ENCODE data around the gene RPRM. TPM values are rescaled to one million over a fixed set of nuclear protein-coding genes. Genes with fewer than 3 reads are reported as not detected.

Gene RPRM
- total RNA-seq, 6 donors from 2014 or later, result 0.60 to 0.84 TPM; not detected in 4

GRCh38 chr2:153476491-153476815 lies 2.1 kb downstream of the RPRM start:
- no peak for DNase-seq
- TF ChIP-seq POLR2A (IDR thresholded peaks at IDR 0.05) (no peak), EP300 (IDR thresholded peaks at IDR 0.05) (no peak), POLR2AphosphoS5 (IDR thresholded peaks at IDR 0.05) (no peak), CTCF (IDR thresholded peaks at IDR 0.05) (no peak)
- peaks cover 0 to 21% (median 10%) of the 10 kb centered on the region in 4 donors for H3K27me3 ChIP-seq
- ATAC-seq (ENCODE audit: low FRiP score in 2 of 2), result no peak
- H3K4me1 ChIP-seq, result peaks cover 17 to 29% (median 24%) of the 10 kb centered on the region in 4 donors
- no peak overlapping the region for H3K4me3 ChIP-seq
- H3K9me3 ChIP-seq, result no peaks in the 10 kb centered on the region
- 7 to 12% methylated on average over 7 of the region's 7 CpGs for WGBS, 2 donors
- no peak overlapping the region for H3K27ac ChIP-seq
- H3K36me3 ChIP-seq, result no peaks in the 10 kb centered on the region

DNA sequence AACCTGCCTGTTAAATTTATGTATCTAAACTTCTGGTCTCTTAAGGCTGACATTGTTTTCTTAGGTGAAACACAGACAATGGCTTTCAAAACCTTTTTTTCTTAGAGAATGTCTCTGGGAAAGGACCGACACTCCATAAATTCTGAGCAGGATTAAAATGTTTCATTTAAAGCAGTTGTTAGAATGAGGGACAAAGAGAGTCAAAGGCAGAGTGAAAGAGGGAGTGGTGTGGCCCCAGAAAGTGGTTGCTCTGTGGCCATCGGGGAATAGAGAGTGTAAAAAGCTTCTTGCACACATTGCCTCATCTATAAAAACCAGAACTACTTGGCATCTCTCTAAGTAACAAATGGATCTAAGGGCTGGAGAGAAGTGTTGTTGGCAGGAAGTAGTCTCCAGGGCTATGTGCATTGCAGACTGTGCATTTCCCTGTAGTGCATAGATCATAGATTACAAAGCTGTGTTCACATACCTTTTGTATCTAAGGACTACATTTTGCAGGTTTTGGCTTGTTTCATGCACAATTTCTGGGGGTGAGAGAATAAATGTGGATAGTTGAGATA lies 3.6 kb downstream of the RPRM start:
- H3K27me3 ChIP-seq, result peaks cover 0 to 21% (median 10%) of the 10 kb centered on the region in 4 donors
- no peaks in the 10 kb centered on the region for H3K9me3 ChIP-seq
- no peak for TF ChIP-seq POLR2AphosphoS5 (IDR thresholded peaks at IDR 0.05)
- no peak for TF ChIP-seq CTCF (IDR thresholded peaks at IDR 0.05)
- TF ChIP-seq EP300 (IDR thresholded peaks at IDR 0.05), result no peak
- no peak for TF ChIP-seq POLR2A (IDR thresholded peaks at IDR 0.05)
- no peak overlapping the region for H3K27ac ChIP-seq
- DNase-seq (no peak), ATAC-seq (ENCODE audit: low FRiP score in 2 of 2) (no peak)
- 67 to 71% methylated on average over 2 of the region's 2 CpGs for WGBS, 2 donors
- no peak overlapping the region for H3K4me3 ChIP-seq
- peaks cover 17 to 29% (median 24%) of the 10 kb centered on the region in 4 donors for H3K4me1 ChIP-seq
- no peaks in the 10 kb centered on the region for H3K36me3 ChIP-seq

- peaks cover 0 to 21% (median 10%) of the 10 kb centered on the region in 4 donors for H3K27me3 ChIP-seq
- no peak for DNase-seq
- 0 to 22% methylated on average over 1 of the region's 1 CpG for WGBS, 2 donors
Observed at GRCh38 chr2:153474407-153474806, 4.2 kb downstream of the RPRM start.

DNA sequence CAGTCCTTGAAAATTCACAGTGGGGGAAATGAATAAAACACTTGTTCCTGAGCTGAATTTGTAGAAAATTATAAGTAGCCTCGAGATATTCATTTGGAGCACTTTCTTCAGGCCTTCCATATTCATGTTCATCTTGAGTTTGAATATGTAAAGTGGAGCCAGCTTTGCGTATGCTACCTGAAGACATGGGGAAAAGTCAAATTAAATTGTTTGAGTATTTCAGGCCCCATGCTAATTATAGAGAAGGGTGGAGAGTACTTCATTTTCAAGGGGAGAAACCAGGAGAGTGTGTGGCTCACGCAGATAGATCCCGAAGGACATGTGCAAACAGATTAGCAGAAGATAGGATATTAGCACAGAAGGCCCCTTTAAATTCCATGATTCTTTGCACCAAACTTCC lies 7.7 kb downstream of the RPRM start:
- H3K27me3 ChIP-seq, result no peaks in the 10 kb centered on the region

More at GRCh38 chr2:153474407-153474806, 4.2 kb downstream of the RPRM start:
- Histone ChIP-seq H3K27ac (no peak overlapping the region), H3K36me3 (no peaks in the 10 kb centered on the region), H3K4me3 (no peak overlapping the region), H3K4me1 (peaks cover 17 to 29% (median 24%) of the 10 kb centered on the region in 4 donors), H3K9me3 (no peaks in the 10 kb centered on the region)
- TF ChIP-seq EP300 (IDR thresholded peaks at IDR 0.05) (no peak), POLR2AphosphoS5 (IDR thresholded peaks at IDR 0.05) (no peak), CTCF (IDR thresholded peaks at IDR 0.05) (no peak), POLR2A (IDR thresholded peaks at IDR 0.05) (no peak)
- ATAC-seq (ENCODE audit: low FRiP score in 2 of 2), result no peak

More for the DNA sequence above, 7.7 kb downstream of the RPRM start:
- WGBS, 2 donors, result 74 to 78% methylated on average over 4 of the region's 4 CpGs
- no peak for DNase-seq
- Histone ChIP-seq H3K4me3 (no peak overlapping the region), H3K36me3 (no peaks in the 10 kb centered on the region), H3K9me3 (no peaks in the 10 kb centered on the region), H3K4me1 (no peaks in the 10 kb centered on the region), H3K27ac (no peak overlapping the region)
- no peak for ATAC-seq (ENCODE audit: low FRiP score in 2 of 2)
- TF ChIP-seq CTCF (IDR thresholded peaks at IDR 0.05), result no peak
- no peak for TF ChIP-seq POLR2AphosphoS5 (IDR thresholded peaks at IDR 0.05)
- TF ChIP-seq POLR2A (IDR thresholded peaks at IDR 0.05), result no peak
- TF ChIP-seq EP300 (IDR thresholded peaks at IDR 0.05), result no peak
